Frontal cortex (tissue), 4 donors: ENCODE measurements around the gene KLHL29. TPM values are rescaled to one million over a fixed set of nuclear protein-coding genes. Genes with fewer than 3 reads are reported as not detected.

Source experiments
- DNase-seq, 2 donors: peaks; one replicate each; pipeline ENCODE4 v3.0.0; 2012; ENCODE audit warnings: low spot score in 2 of 2
- FAIRE-seq: peaks from 2 replicates; lab custom pipeline; 2012; peaks lifted over from hg19 to GRCh38; lab: Jason Lieb, UNC
- total RNA-seq: library from RNA; depleted of rRNA; stranded (reverse); fragments of >200 nt; gene quantifications from one replicate; pipeline ENCODE4 v1.2.3, GENCODE V29; 2014
- donor health status: control.
- donor health status: control.
- donor health status: control.

KLHL29 gene
- total RNA-seq, 1 donor from 2014 or later: 14.3 TPM

- FAIRE-seq: no peak
These were observed 34.5 kb downstream of the KLHL29 start for GRCh38 chr2:23419171-23420090.

GRCh38 chr2:23420091-23420839 lies 35.3 kb downstream of the KLHL29 start:
- FAIRE-seq: no peak
- no peak for DNase-seq

More at GRCh38 chr2:23419171-23420090, 34.5 kb downstream of the KLHL29 start:
- DNase-seq: no peak

GRCh38 chr2:23420840-23421476 lies 36.0 kb downstream of the KLHL29 start:
- FAIRE-seq: no peak

GRCh38 chr2:23422089-23423061 lies 37.4 kb downstream of the KLHL29 start:
- no peak for FAIRE-seq

More at GRCh38 chr2:23420840-23421476, 36.0 kb downstream of the KLHL29 start:
- no peak for DNase-seq

GRCh38 chr2:23423062-23423872 lies 38.3 kb downstream of the KLHL29 start:
- no peak for DNase-seq
- FAIRE-seq: no peak

More at GRCh38 chr2:23422089-23423061, 37.4 kb downstream of the KLHL29 start:
- peak in 1 of 2 donors; percentile 28 for DNase-seq

GRCh38 chr2:23423873-23424680 lies 39.1 kb downstream of the KLHL29 start:
- DNase-seq: no peak
- no peak for FAIRE-seq

- no peak for FAIRE-seq
- no peak for DNase-seq
These were observed 40.4 kb downstream of the KLHL29 start for GRCh38 chr2:23425338-23425871.

- no peak for DNase-seq
- FAIRE-seq: no peak
These were observed 40.9 kb downstream of the KLHL29 start for GRCh38 chr2:23425885-23426262.

GRCh38 chr2:23426263-23426905 lies 41.4 kb downstream of the KLHL29 start:
- FAIRE-seq (no peak), DNase-seq (no peak)

- FAIRE-seq (no peak), DNase-seq (no peak)
These were observed 42.4 kb downstream of the KLHL29 start for GRCh38 chr2:23427350-23427749.

- FAIRE-seq: no peak
These were observed 43.0 kb downstream of the KLHL29 start for GRCh38 chr2:23427976-23428375.

GRCh38 chr2:23429036-23429435 lies 44.1 kb downstream of the KLHL29 start:
- FAIRE-seq (no peak), DNase-seq (no peak)

More at GRCh38 chr2:23427976-23428375, 43.0 kb downstream of the KLHL29 start:
- no peak for DNase-seq

- no peak for FAIRE-seq
- no peak for DNase-seq
These were observed 45.3 kb downstream of the KLHL29 start for GRCh38 chr2:23430263-23430662.

- FAIRE-seq (no peak), DNase-seq (no peak)
These were observed 47.6 kb downstream of the KLHL29 start for GRCh38 chr2:23432531-23432930.

GRCh38 chr2:23433282-23433681 lies 48.3 kb downstream of the KLHL29 start:
- DNase-seq (no peak), FAIRE-seq (no peak)

GRCh38 chr2:23434721-23435121 lies 49.7 kb downstream of the KLHL29 start:
- FAIRE-seq: no peak
- DNase-seq: no peak
